Lower lobe of right lung (tissue), 2 donors: ENCODE results near the gene WSCD2. TPM values are rescaled to one million over a fixed set of nuclear protein-coding genes. Genes with fewer than 3 reads are reported as not detected.

ENCODE experiments used
- ATAC-seq, 2 donors: fragments of 200-7000 bp; cut with Tn5 transposase; one replicate each; pipeline ENCODE4 v1.9.1; 2020 to 2022; ENCODE audit warnings: mild to moderate bottlenecking in 2 of 2, moderate library complexity in 2 of 2
- DNase-seq: peaks from one replicate; pipeline ENCODE4 v3.0.0-alpha.2; 2020
- H3K27ac ChIP-seq: fragments of 200-600 bp; one replicate; pipeline ENCODE4 v1.8.0; 2022
- H3K27me3 ChIP-seq: fragments of 200-600 bp; one replicate; pipeline ENCODE4 v1.8.0; 2022; ENCODE audit warnings: low read depth
- H3K36me3 ChIP-seq: fragments of 200-600 bp; one replicate; pipeline ENCODE4 v1.8.0; 2022; ENCODE audit warnings: mild to moderate bottlenecking
- H3K4me1 ChIP-seq: fragments of 200-600 bp; one replicate; pipeline ENCODE4 v1.8.0; 2022
- H3K4me3 ChIP-seq: fragments of 200-600 bp; one replicate; pipeline ENCODE4 v1.8.0; 2022; ENCODE audit warnings: mild to moderate bottlenecking
- H3K9me3 ChIP-seq: fragments of 200-600 bp; one replicate; pipeline ENCODE4 v1.8.0; 2022
- CTCF ChIP-seq: fragments of 200-600 bp; IDR thresholded peaks from one replicate; pipeline ENCODE4 v1.8.0; 2022; ENCODE audit warnings: antibody characterized with exemption, mild to moderate bottlenecking
- intact Hi-C: fragments of 100-400 bp; cut with DNase I; formaldehyde crosslinking; loops from one replicate; pipeline ENCODE4 v1.11.0; 2022
- total RNA-seq: library from RNA; stranded (reverse); fragmentation: NEBNext Ultra II Directional; extraction: Animal tissue kit (Norgen Biotek cat#: 25700); gene quantifications from one replicate; pipeline ENCODE4 v1.2.1, GENCODE V29; 2021
- donor health status: DM: no; HTN: yes; CAD: no; lungs with severe emphysema.

WSCD2 gene
- total RNA-seq, 1 donor from 2014 or later = 0.89 TPM

- intact Hi-C loops = no loop called here
- H3K4me3 ChIP-seq = no peak overlapping the region
- no peaks in the 10 kb centered on the region for H3K4me1 ChIP-seq
- no peaks in the 10 kb centered on the region for H3K27me3 ChIP-seq
- DNase-seq (no peak), ATAC-seq (no peak)
- no peaks in the 10 kb centered on the region for H3K36me3 ChIP-seq
- no peak for TF ChIP-seq CTCF
- no peaks in the 10 kb centered on the region for H3K9me3 ChIP-seq
- no peak overlapping the region for H3K27ac ChIP-seq
Measured at GRCh38 chr12:108177131-108177530, 48.0 kb downstream of the WSCD2 start.

- intact Hi-C loops = no loop called here
- Histone ChIP-seq H3K4me3 (no peak overlapping the region), H3K27ac (no peak overlapping the region), H3K4me1 (no peaks in the 10 kb centered on the region), H3K36me3 (no peaks in the 10 kb centered on the region), H3K9me3 (no peaks in the 10 kb centered on the region), H3K27me3 (no peaks in the 10 kb centered on the region)
- DNase-seq (no peak), ATAC-seq (no peak)
- TF ChIP-seq CTCF = no peak
Measured at GRCh38 chr12:108179305-108179704, 50.2 kb downstream of the WSCD2 start.

- H3K27ac ChIP-seq = no peak overlapping the region
- no peaks in the 10 kb centered on the region for H3K27me3 ChIP-seq
- H3K4me3 ChIP-seq = no peak overlapping the region
- H3K36me3 ChIP-seq = no peaks in the 10 kb centered on the region
- no peak for DNase-seq
- ATAC-seq = no peak
- no peaks in the 10 kb centered on the region for H3K4me1 ChIP-seq
- no peak for TF ChIP-seq CTCF
- H3K9me3 ChIP-seq = no peaks in the 10 kb centered on the region
- intact Hi-C loops = no loop called here
Measured at GRCh38 chr12:108180255-108181094, 51.4 kb downstream of the WSCD2 start.

GRCh38 chr12:108181095-108181454, 52.0 kb downstream of the WSCD2 start:
- TF ChIP-seq CTCF = no peak
- Histone ChIP-seq H3K27me3 (no peaks in the 10 kb centered on the region), H3K4me1 (no peaks in the 10 kb centered on the region), H3K4me3 (no peak overlapping the region), H3K27ac (no peak overlapping the region), H3K36me3 (no peaks in the 10 kb centered on the region), H3K9me3 (no peaks in the 10 kb centered on the region)
- ATAC-seq = no peak
- intact Hi-C loops = no loop called here
- DNase-seq = no peak

GRCh38 chr12:108182096-108182495, 53.0 kb downstream of the WSCD2 start:
- DNase-seq (no peak), ATAC-seq (no peak)
- Histone ChIP-seq H3K27me3 (no peaks in the 10 kb centered on the region), H3K9me3 (no peaks in the 10 kb centered on the region), H3K4me3 (no peak overlapping the region), H3K36me3 (no peaks in the 10 kb centered on the region), H3K4me1 (no peaks in the 10 kb centered on the region), H3K27ac (no peak overlapping the region)
- TF ChIP-seq CTCF = no peak
- intact Hi-C loops = no loop called here
